CD4-positive, alpha-beta T cell treated with Interleukin-12 subunit alpha and Interleukin-12 subunit beta, for 1 hour (primary cell): ENCODE results near the gene AMPD2.

Source experiments
- DNase-seq: peaks from one replicate; pipeline ENCODE4 v3.0.0-alpha.2; 2020

AMPD2 gene

GRCh38 chr1:109619576-109620400 is at the start of gene AMPD2, which contains the start of gene GNAT2:
TSS of gene AMPD2 (plus strand) at chr1:109619837. CDS start at chr1:109621176, 1,339 bp downstream.
TSS of gene GNAT2 (minus strand) at chr1:109619616. CDS start at chr1:109612870, 6,746 bp downstream.
- peak; percentile 86 for DNase-seq

- no peak for DNase-seq
Observed at GRCh38 chr1:109570414-109570813, 49.2 kb upstream of the AMPD2 start.

- DNase-seq: no peak
Observed at GRCh38 chr1:109573785-109574184, 45.9 kb upstream of the AMPD2 start.

- no peak for DNase-seq
Observed at GRCh38 chr1:109578947-109579443, 40.6 kb upstream of the AMPD2 start.

GRCh38 chr1:109579491-109579890 is 40.1 kb upstream of the AMPD2 start:
- no peak for DNase-seq

GRCh38 chr1:109582021-109582420 is 37.6 kb upstream of the AMPD2 start:
- no peak for DNase-seq

- no peak for DNase-seq
Observed at GRCh38 chr1:109584766-109585165, 34.9 kb upstream of the AMPD2 start.

GRCh38 chr1:109586055-109586454 is 33.6 kb upstream of the AMPD2 start:
- DNase-seq: no peak

- no peak for DNase-seq
Observed at GRCh38 chr1:109589177-109589576, 30.5 kb upstream of the AMPD2 start.

GRCh38 chr1:109589679-109590078 is 30.0 kb upstream of the AMPD2 start:
- no peak for DNase-seq

GRCh38 chr1:109592916-109593315 is 26.7 kb upstream of the AMPD2 start:
- DNase-seq: no peak

GRCh38 chr1:109595531-109595930 is 24.1 kb upstream of the AMPD2 start:
- DNase-seq: no peak

GRCh38 chr1:109598156-109598555 is 21.5 kb upstream of the AMPD2 start:
- no peak for DNase-seq

GRCh38 chr1:109598655-109599054 is 21.0 kb upstream of the AMPD2 start:
- no peak for DNase-seq

- peak; percentile 24 for DNase-seq
Observed at GRCh38 chr1:109603229-109603628, 16.4 kb upstream of the AMPD2 start.

- no peak for DNase-seq
Observed at GRCh38 chr1:109605381-109605780, 14.3 kb upstream of the AMPD2 start.

GRCh38 chr1:109609881-109610280 is 9.8 kb upstream of the AMPD2 start:
- no peak for DNase-seq

GRCh38 chr1:109610609-109611307 is 8.9 kb upstream of the AMPD2 start:
- DNase-seq: no peak

- DNase-seq: no peak
Observed at GRCh38 chr1:109611308-109611990, 8.2 kb upstream of the AMPD2 start.

- no peak for DNase-seq
Observed at GRCh38 chr1:109613361-109614147, 6.1 kb upstream of the AMPD2 start.

- peak; percentile 52 for DNase-seq
Observed at GRCh38 chr1:109615879-109616278, 3.8 kb upstream of the AMPD2 start.

GRCh38 chr1:109616391-109616790 is 3.2 kb upstream of the AMPD2 start:
- DNase-seq: no peak
